ENCODE measurements around the gene TGFB1. TPM values are rescaled to one million over a fixed set of nuclear protein-coding genes. Genes with fewer than 3 reads are reported as not detected.
A peak's percentile ranks its signal among the peaks of the same experiment; 100 is the strongest.

The TGFB1 gene
- total RNA-seq, 2 experiments from 2014 or later, result 406 to 416 TPM

GRCh38 chr19:41327076-41327575 is 26.6 kb downstream of the TGFB1 start:
- H3K4me1 Mint-ChIP-seq (ENCODE audit: low read depth), result peaks cover 71% of the 10 kb centered on the region

DNA sequence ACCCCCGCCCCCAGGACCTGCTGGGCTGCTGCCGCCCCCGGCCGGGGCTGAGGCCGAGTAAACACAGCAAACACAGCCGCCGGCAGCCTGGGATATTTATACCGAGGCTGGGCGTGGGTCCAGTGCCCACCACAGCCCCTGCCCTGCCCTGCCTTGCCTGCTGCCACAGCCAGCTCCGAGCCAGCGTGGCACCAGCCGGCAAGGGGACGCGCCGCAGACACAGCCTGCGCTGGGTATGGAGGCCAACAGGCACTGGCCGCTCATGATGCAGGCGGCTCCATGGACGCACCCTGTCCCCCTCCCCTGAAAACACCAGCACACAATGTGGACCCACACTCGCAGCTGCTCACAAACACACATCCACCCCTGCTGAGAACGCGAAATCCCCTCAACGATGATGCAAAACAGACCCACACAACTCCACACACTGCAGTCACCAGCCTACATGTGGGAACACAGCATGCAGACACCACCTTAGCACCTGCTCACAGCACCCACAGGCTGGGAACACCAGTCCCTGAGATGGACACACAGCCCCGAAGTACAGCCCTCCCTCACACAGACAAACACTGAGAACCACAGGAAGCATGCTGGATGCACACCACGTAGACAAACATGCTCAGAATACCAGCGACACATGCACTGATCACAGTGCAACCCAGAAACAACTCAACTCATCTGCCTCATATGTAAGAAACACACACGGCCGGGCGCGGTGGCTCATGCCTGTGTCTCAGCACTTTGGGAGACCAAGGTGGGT is 27.6 kb downstream of the TGFB1 start:
- Mint-ChIP-seq H3K4me1 (ENCODE audit: low read depth) (peaks cover 61% of the 10 kb centered on the region), H3K4me3 (peak overlapping the region; percentile 82), H3K27me3 (no peaks in the 10 kb centered on the region), H3K27ac (peak overlapping the region; percentile 97), H3K36me3 (ENCODE audit: low read depth) (peaks cover 68% of the 10 kb centered on the region), H3K9me3 (no peaks in the 10 kb centered on the region)
- intact Hi-C loops (cut with DNase I, micrococcal nuclease), result loop anchor here (2.0 to 5.0 kb wide), 4 partner anchors 15 to 36 kb away; partner anchors contain the start of genes B9D2 (in 1 of the 2) and CCDC97 (in 1 of the 2)
- CTCF ChIA-PET, result interaction anchor here (4.2 kb wide), 1 partner anchor 27 kb away, joined by 30 read pairs; the partner anchor contains the start of gene TGFB1
- H3K9me3 ChIP-seq (ENCODE audit: control insufficient read depth in 1 of 2, insufficient read depth in 1 of 2, low read length in 2 of 2), result no peaks in the 10 kb centered on the region
- H3K4me1 ChIP-seq (ENCODE audit: insufficient read depth, low read length), result peaks cover 90% of the 10 kb centered on the region
- TF ChIP-seq CTCF (IDR thresholded peaks at IDR 0.05), result no peak
- H3K4me3 ChIP-seq (ENCODE audit: low read length), result no peak overlapping the region
- H3K36me3 ChIP-seq (ENCODE audit: insufficient read depth, low read length), result peaks cover 53% of the 10 kb centered on the region
- POLR2A ChIA-PET, result interaction anchor here (1.1 to 5.6 kb wide), 8 partner anchors 11 to 229 kb away, joined by 3 to 106 read pairs (median 10); partner anchors contain the start of genes CCDC97, HNRNPUL1 and TGFB1
- DNase-seq, result peak in 5 of 14 experiments; percentile 35 to 64 (median 47)
- ATAC-seq (ENCODE audit: poor library complexity), result peak; percentile 6
- H3K27ac ChIP-seq (ENCODE audit: low read depth in 1 of 2, low read length in 2 of 2), result peak overlapping the region in 1 of 2 donors; percentile 89
- H3K27me3 ChIP-seq (ENCODE audit: control insufficient read depth in 1 of 2, insufficient read depth in 2 of 2, low read length in 2 of 2), result no peaks in the 10 kb centered on the region

More at GRCh38 chr19:41327076-41327575, 26.6 kb downstream of the TGFB1 start:
- intact Hi-C loops (cut with DNase I, micrococcal nuclease), result loop anchor here (2.0 to 5.0 kb wide), 4 partner anchors 16 to 35 kb away; partner anchors contain the start of genes B9D2 (in 1 of the 2) and CCDC97 (in 1 of the 2)
- Histone ChIP-seq H3K9me3 (ENCODE audit: control insufficient read depth in 1 of 2, insufficient read depth in 1 of 2, low read length in 2 of 2) (no peaks in the 10 kb centered on the region), H3K27ac (ENCODE audit: low read depth in 1 of 2, low read length in 2 of 2) (peak overlapping the region; percentile 74 to 89), H3K4me3 (ENCODE audit: low read length) (peak overlapping the region; percentile 44), H3K4me1 (ENCODE audit: insufficient read depth, low read length) (peaks cover 94% of the 10 kb centered on the region), H3K36me3 (ENCODE audit: insufficient read depth, low read length) (peaks cover 58% of the 10 kb centered on the region), H3K27me3 (ENCODE audit: control insufficient read depth in 1 of 2, insufficient read depth in 2 of 2, low read length in 2 of 2) (no peaks in the 10 kb centered on the region)
- ChIA-PET CTCF (interaction anchor here (1.0 to 4.2 kb wide), 5 partner anchors 17 to 64 kb away, joined by 4 to 30 read pairs (median 9); partner anchors contain the start of genes CCDC97, HNRNPUL1 and TGFB1), POLR2A (interaction anchor here (0.8 to 5.6 kb wide), 13 partner anchors 10 to 577 kb away, joined by 3 to 106 read pairs (median 4); partner anchors contain the start of genes ACTMAP, B9D2, CCDC97 and HNRNPUL1)
- Mint-ChIP-seq H3K27me3 (no peaks in the 10 kb centered on the region), H3K27ac (peak overlapping the region; percentile 97), H3K36me3 (ENCODE audit: low read depth) (peaks cover 71% of the 10 kb centered on the region), H3K4me3 (peak overlapping the region; percentile 82), H3K9me3 (no peaks in the 10 kb centered on the region)
- DNase-seq (peak in 3 of 14 experiments; percentile 39 to 75 (median 65)), ATAC-seq (ENCODE audit: poor library complexity) (no peak)
- no peak for TF ChIP-seq CTCF (IDR thresholded peaks at IDR 0.05)

DNA sequence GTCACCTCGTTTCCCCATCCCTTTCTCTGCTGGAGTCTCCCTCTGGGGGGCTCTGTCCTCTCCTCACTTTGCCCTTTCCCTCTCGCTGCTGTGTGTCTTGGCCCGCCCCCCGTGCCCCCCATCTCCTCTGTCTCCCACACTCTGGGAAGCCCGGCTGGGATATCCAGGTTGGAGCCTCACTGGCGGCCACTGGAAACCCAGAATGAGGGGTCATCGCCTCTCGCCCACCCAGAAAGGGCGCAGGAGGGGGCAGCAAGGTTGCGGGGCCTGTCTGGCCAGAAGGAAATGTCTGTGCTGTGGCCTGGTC is 28.1 kb downstream of the TGFB1 start:
- Histone ChIP-seq H3K27me3 (ENCODE audit: control insufficient read depth in 1 of 2, insufficient read depth in 2 of 2, low read length in 2 of 2) (no peaks in the 10 kb centered on the region), H3K9me3 (ENCODE audit: control insufficient read depth in 1 of 2, insufficient read depth in 1 of 2, low read length in 2 of 2) (no peaks in the 10 kb centered on the region), H3K36me3 (ENCODE audit: insufficient read depth, low read length) (peaks cover 54% of the 10 kb centered on the region), H3K27ac (ENCODE audit: low read depth in 1 of 2, low read length in 2 of 2) (peak overlapping the region in 1 of 2 donors; percentile 89), H3K4me3 (ENCODE audit: low read length) (no peak overlapping the region), H3K4me1 (ENCODE audit: insufficient read depth, low read length) (peaks cover 84% of the 10 kb centered on the region)
- Mint-ChIP-seq H3K4me3 (no peak overlapping the region), H3K4me1 (ENCODE audit: low read depth) (peaks cover 59% of the 10 kb centered on the region), H3K27ac (peak overlapping the region; percentile 94), H3K27me3 (no peaks in the 10 kb centered on the region), H3K9me3 (no peaks in the 10 kb centered on the region), H3K36me3 (ENCODE audit: low read depth) (peaks cover 70% of the 10 kb centered on the region)
- ATAC-seq (ENCODE audit: poor library complexity) (no peak), DNase-seq (no peak)
- no peak for TF ChIP-seq CTCF (IDR thresholded peaks at IDR 0.05)
- ChIA-PET POLR2A (interaction anchor here (1.1 to 5.6 kb wide), 4 partner anchors 12 to 26 kb away, joined by 3 to 106 read pairs (median 8); partner anchors contain the start of gene TGFB1), CTCF (no interaction called here)
- intact Hi-C loops (cut with DNase I, micrococcal nuclease), result loop anchor here in 1 of 2 experiments (5.0 kb wide), 1 partner anchor 37 kb away; the partner anchor contains the start of gene B9D2
